ENCODE data around the gene RAET1G. TPM values are rescaled to one million over a fixed set of nuclear protein-coding genes. Genes with fewer than 3 reads are reported as not detected.
"Not testable (repeated sequence)": the region's sequence is repeated elsewhere in the genome, so short reads cannot be mapped to it uniquely, and the experiment has no call there.

The RAET1G gene
- total and polyA plus RNA-seq, 12 donors = 0.21 to 0.37 (median 0.34) TPM; not detected in 8

DNA sequence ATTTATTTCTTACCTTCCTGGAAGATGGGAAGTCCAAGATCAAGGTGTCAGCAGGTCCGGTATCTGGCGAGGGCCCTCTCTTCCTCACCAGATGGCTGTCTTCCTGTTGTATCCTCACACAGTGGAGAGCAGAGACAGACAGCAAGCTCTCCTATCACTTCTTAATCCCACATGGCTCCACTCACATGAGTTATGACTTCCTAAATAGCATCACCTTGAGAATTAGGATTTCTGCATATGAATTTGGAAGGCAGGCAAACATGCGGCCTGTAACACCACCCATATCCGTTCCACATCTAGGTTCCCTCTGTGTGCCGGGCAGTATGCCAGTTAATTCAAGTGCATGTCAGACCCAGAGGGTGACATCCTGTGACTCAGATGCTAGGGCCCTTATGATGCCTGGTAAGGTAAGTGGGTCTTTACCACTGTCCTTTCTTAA, 27.1 kb downstream of the RAET1G start:
- H3K4me1 ChIP-seq = peaks cover 6 to 35% (median 27%) of the 10 kb centered on the region in 9 donors
- no peak overlapping the region for H3K4me3 ChIP-seq
- H3K27ac ChIP-seq = peak overlapping the region in 9 of 10 donors; percentile 51 to 83 (median 65)
- no peaks in the 10 kb centered on the region for H3K9me3 ChIP-seq
- intact Hi-C loops (cut with DNase I) = loop anchor here in 2 of 10 donors (2.0 kb wide), 2 partner anchors 29 to 31 kb away; partner anchors contain the start of gene LRP11 (in 1 of the 2)
- no peaks in the 10 kb centered on the region for H3K36me3 ChIP-seq
- ATAC-seq = peak; percentile 19 to 89 (median 82)
- TF ChIP-seq, protein P1, sequence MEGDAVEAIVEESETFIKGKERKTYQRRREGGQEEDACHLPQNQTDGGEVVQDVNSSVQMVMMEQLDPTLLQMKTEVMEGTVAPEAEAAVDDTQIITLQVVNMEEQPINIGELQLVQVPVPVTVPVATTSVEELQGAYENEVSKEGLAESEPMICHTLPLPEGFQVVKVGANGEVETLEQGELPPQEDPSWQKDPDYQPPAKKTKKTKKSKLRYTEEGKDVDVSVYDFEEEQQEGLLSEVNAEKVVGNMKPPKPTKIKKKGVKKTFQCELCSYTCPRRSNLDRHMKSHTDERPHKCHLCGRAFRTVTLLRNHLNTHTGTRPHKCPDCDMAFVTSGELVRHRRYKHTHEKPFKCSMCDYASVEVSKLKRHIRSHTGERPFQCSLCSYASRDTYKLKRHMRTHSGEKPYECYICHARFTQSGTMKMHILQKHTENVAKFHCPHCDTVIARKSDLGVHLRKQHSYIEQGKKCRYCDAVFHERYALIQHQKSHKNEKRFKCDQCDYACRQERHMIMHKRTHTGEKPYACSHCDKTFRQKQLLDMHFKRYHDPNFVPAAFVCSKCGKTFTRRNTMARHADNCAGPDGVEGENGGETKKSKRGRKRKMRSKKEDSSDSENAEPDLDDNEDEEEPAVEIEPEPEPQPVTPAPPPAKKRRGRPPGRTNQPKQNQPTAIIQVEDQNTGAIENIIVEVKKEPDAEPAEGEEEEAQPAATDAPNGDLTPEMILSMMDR (IDR thresholded peaks at IDR 0.05) = no peak
- peak; percentile 30 to 68 for DNase-seq
- WGBS, 2 donors = 33 to 34% methylated on average over 5 of the region's 5 CpGs
- H3K27me3 ChIP-seq = no peaks in the 10 kb centered on the region

- Histone ChIP-seq H3K4me3 (no peak overlapping the region), H3K27ac (peak overlapping the region in 9 of 10 donors; percentile 51 to 83 (median 65)), H3K36me3 (no peaks in the 10 kb centered on the region), H3K9me3 (no peaks in the 10 kb centered on the region), H3K4me1 (peaks cover 6 to 35% (median 27%) of the 10 kb centered on the region in 9 donors), H3K27me3 (no peaks in the 10 kb centered on the region)
- TF ChIP-seq, protein P1 (IDR thresholded peaks at IDR 0.05) = peak in 2 of 9 donors; percentile 7 to 18
- DNase-seq (peak; percentile 37 to 67), ATAC-seq (peak; percentile 72 to 88 (median 84))
- intact Hi-C loops (cut with DNase I) = no loop called here
- WGBS, 2 donors = 40 to 50% methylated on average over 7 of the region's 7 CpGs
Observed at GRCh38 chr6:149895048-149895590, 27.8 kb downstream of the RAET1G start.

GRCh38 chr6:149891864-149892263, 31.1 kb downstream of the RAET1G start:
- DNase-seq; H3K36me3 ChIP-seq; H3K4me3 ChIP-seq; intact Hi-C loops (cut with DNase I); H3K27me3 ChIP-seq; H3K27ac ChIP-seq; ATAC-seq; H3K9me3 ChIP-seq: not testable (repeated sequence)
- 79 to 91% methylated on average over 6 of the region's 6 CpGs for WGBS, 2 donors
- peaks cover 6 to 24% (median 22%) of the 10 kb centered on the region in 9 donors for H3K4me1 ChIP-seq

GRCh38 chr6:149891259-149891658, 31.7 kb downstream of the RAET1G start:
- Histone ChIP-seq H3K4me3 (no peak overlapping the region), H3K36me3 (no peaks in the 10 kb centered on the region), H3K4me1 (peaks cover 6 to 19% (median 16%) of the 10 kb centered on the region in 9 donors), H3K27me3 (no peaks in the 10 kb centered on the region), H3K27ac (no peak overlapping the region), H3K9me3 (no peaks in the 10 kb centered on the region)
- TF ChIP-seq, protein P1 (IDR thresholded peaks at IDR 0.05) = no peak
- 81 to 89% methylated on average over 3 of the region's 3 CpGs for WGBS, 2 donors
- intact Hi-C loops (cut with DNase I) = no loop called here
- no peak for DNase-seq
- no peak for ATAC-seq

GRCh38 chr6:149890629-149891045, 32.3 kb downstream of the RAET1G start:
- DNase-seq (no peak), ATAC-seq (no peak)
- H3K36me3 ChIP-seq = no peaks in the 10 kb centered on the region
- intact Hi-C loops (cut with DNase I) = no loop called here
- TF ChIP-seq, protein P1 (IDR thresholded peaks at IDR 0.05) = no peak
- H3K9me3 ChIP-seq = no peaks in the 10 kb centered on the region
- no peak overlapping the region for H3K4me3 ChIP-seq
- H3K27me3 ChIP-seq = no peaks in the 10 kb centered on the region
- H3K4me1 ChIP-seq = peaks cover 6 to 13% (median 10%) of the 10 kb centered on the region in 9 donors
- WGBS, 2 donors = 70 to 81% methylated on average over 6 of the region's 6 CpGs
- no peak overlapping the region for H3K27ac ChIP-seq

Data from heart right ventricle (tissue), 16 donors.